Peyer's patch (tissue), 4 donors: Measurements from ENCODE around the gene CPPED1.

Experiments
- POLR2A ChIP-seq, 2 donors: fragments of 450-650 bp; IDR thresholded peaks; one replicate each; pipeline ENCODE4 v1.5.1; 2017; ENCODE audit warnings: antibody characterized with exemption in 2 of 2, mild to moderate bottlenecking in 2 of 2, moderate library complexity in 2 of 2
- TF ChIP-seq, protein P1 (sequence below), 6 experiments: fragments of 450-650 bp in 4 of 6; fragments of 200-600 bp in 2 of 6; sonication (generic) in 1 of 6; IDR thresholded peaks; one replicate each; pipeline ENCODE4 v1.5.1; 2017 to 2019; ENCODE audit warnings: antibody characterized with exemption in 6 of 6, mild to moderate bottlenecking in 3 of 6, moderate library complexity in 1 of 6

DNA sequence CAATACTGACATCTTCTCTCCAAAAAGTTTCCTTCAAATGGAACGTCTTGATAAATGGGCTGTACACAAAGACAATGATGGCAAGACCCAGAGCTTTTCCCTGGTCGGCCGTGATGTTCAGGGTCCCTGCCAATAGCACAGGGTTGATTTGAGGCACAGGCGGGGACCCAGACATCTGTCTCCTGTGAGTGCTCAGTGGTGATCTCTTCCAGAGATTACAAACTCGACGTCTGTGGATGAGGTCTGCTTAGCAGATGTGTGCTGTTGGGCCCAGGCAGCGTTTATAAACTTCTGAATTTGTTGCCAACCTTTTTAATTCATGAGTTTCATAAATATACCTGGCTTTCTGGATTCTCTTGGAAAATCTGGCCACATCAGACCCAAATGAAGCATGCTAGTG is 14.9 kb downstream of the CPPED1 start:
- TF ChIP-seq, protein P1, sequence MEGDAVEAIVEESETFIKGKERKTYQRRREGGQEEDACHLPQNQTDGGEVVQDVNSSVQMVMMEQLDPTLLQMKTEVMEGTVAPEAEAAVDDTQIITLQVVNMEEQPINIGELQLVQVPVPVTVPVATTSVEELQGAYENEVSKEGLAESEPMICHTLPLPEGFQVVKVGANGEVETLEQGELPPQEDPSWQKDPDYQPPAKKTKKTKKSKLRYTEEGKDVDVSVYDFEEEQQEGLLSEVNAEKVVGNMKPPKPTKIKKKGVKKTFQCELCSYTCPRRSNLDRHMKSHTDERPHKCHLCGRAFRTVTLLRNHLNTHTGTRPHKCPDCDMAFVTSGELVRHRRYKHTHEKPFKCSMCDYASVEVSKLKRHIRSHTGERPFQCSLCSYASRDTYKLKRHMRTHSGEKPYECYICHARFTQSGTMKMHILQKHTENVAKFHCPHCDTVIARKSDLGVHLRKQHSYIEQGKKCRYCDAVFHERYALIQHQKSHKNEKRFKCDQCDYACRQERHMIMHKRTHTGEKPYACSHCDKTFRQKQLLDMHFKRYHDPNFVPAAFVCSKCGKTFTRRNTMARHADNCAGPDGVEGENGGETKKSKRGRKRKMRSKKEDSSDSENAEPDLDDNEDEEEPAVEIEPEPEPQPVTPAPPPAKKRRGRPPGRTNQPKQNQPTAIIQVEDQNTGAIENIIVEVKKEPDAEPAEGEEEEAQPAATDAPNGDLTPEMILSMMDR (IDR thresholded peaks at IDR 0.05) = no peak
- TF ChIP-seq POLR2A (IDR thresholded peaks at IDR 0.05) = no peak
